ENCODE results near the gene PPP1R14C.
A peak's percentile ranks its signal among the peaks of the same experiment; 100 is the strongest.

Gene PPP1R14C, protein sequence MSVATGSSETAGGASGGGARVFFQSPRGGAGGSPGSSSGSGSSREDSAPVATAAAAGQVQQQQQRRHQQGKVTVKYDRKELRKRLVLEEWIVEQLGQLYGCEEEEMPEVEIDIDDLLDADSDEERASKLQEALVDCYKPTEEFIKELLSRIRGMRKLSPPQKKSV

DNA sequence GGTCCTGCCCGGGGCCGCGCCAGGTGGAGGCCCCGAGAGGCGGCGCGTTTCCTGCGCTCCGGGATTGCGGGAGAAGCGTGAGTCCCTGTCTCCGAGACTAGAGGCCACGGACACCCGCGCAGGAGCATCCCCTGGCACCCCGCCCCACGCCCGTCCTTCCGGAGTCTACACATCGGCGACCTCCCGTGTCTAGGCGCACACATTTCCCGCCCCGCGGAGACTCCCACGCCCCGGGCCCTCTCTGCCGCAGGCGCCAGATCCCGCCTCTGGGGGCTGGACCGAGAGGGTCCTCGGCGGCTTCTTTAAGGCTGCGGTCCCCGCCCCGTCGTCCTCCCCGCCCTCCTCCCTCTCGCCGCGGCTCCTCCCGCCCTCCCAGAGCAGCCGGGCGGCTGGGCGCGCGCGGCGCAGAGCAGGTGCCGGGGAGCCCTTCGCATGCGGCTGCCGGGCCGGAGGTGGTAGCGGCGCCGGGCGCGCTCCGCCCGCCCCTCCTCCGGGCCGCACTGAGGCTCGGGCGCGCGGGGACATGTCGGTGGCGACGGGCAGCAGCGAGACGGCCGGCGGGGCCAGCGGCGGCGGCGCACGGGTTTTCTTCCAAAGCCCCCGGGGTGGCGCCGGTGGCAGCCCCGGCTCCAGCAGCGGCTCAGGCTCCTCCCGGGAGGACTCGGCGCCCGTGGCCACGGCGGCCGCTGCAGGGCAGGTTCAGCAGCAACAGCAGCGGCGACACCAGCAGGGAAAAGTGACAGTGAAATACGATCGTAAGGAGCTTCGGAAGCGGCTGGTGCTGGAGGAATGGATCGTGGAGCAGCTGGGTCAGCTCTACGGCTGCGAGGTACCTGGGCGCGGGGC, at the start of gene PPP1R14C:
Gene PPP1R14C, plus strand, starts transcription at position 375 of the 846 bp plus-strand sequence. Its CDS starts 149 bp downstream, at position 524.
- H3K9ac ChIP-seq (ENCODE audit: insufficient read length, low read depth): peak within 1 kb of the TSS; percentile 36
- H3K9me3 ChIP-seq (ENCODE audit: insufficient read depth, low read length): no peaks in the 10 kb centered on the region
- peak within 1 kb of the TSS; percentile 50 for H3K4me3 ChIP-seq (ENCODE audit: insufficient read length, low read depth)
- TF ChIP-seq ZNF274 (IDR thresholded peaks at IDR 0.05; ENCODE audit: low read depth, low read length) (no peak), SUZ12 (IDR thresholded peaks at IDR 0.05; ENCODE audit: extremely low read depth, insufficient read depth, insufficient read length) (no peak), YY1 (IDR thresholded peaks at IDR 0.05; ENCODE audit: insufficient read depth, insufficient read length) (no peak)
- H3K27me3 ChIP-seq (ENCODE audit: insufficient read depth, insufficient read length): peaks cover 64% of the 10 kb centered on the region
- peak; percentile 13 for DNase-seq (ENCODE audit: low read depth, low spot score)
- no peaks in the 10 kb centered on the region for H3K36me3 ChIP-seq (ENCODE audit: insufficient read depth, insufficient read length, low read length)
- peaks cover 3% of the 10 kb centered on the region for H3K4me1 ChIP-seq (ENCODE audit: insufficient read depth, insufficient read length)

- Histone ChIP-seq H3K9me3 (ENCODE audit: insufficient read depth, low read length) (no peaks in the 10 kb centered on the region), H3K4me1 (ENCODE audit: insufficient read depth, insufficient read length) (peaks cover 2% of the 10 kb centered on the region), H3K4me3 (ENCODE audit: insufficient read length, low read depth) (no peak overlapping the region), H3K27me3 (ENCODE audit: insufficient read depth, insufficient read length) (no peaks in the 10 kb centered on the region), H3K36me3 (ENCODE audit: insufficient read depth, insufficient read length, low read length) (no peaks in the 10 kb centered on the region), H3K9ac (ENCODE audit: insufficient read length, low read depth) (no peak overlapping the region)
- no peak for DNase-seq (ENCODE audit: low read depth, low spot score)
- TF ChIP-seq SUZ12 (IDR thresholded peaks at IDR 0.05; ENCODE audit: extremely low read depth, insufficient read depth, insufficient read length) (no peak), YY1 (IDR thresholded peaks at IDR 0.05; ENCODE audit: insufficient read depth, insufficient read length) (no peak), ZNF274 (IDR thresholded peaks at IDR 0.05; ENCODE audit: low read depth, low read length) (no peak)
Observed at GRCh38 chr6:150093397-150093796, 49.4 kb upstream of the PPP1R14C start.

DNA sequence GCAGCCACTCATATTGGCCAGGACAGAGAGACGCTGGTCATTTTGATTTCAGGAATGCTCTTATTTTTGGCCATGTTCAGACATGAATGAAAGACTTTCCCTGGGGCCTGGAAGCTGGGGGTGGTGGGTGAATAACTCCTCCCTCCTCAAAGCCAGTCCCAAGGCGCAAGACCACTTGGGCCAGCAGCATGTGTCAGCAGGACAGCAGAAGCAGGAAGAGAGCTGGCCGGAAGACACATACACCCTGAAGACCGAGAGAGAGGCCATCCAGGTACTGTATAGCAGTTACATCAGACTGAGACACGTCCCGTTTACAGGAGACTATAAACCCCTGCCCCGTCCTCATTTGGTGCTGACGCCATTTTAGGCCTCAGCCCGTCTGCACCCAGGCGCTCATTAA, 44.7 kb upstream of the PPP1R14C start:
- no peak overlapping the region for H3K4me3 ChIP-seq (ENCODE audit: insufficient read length, low read depth)
- TF ChIP-seq ZNF274 (IDR thresholded peaks at IDR 0.05; ENCODE audit: low read depth, low read length): no peak
- no peak for TF ChIP-seq SUZ12 (IDR thresholded peaks at IDR 0.05; ENCODE audit: extremely low read depth, insufficient read depth, insufficient read length)
- no peak for TF ChIP-seq YY1 (IDR thresholded peaks at IDR 0.05; ENCODE audit: insufficient read depth, insufficient read length)
- no peak for DNase-seq (ENCODE audit: low read depth, low spot score)
- H3K4me1 ChIP-seq (ENCODE audit: insufficient read depth, insufficient read length): peaks cover 2% of the 10 kb centered on the region
- no peak overlapping the region for H3K9ac ChIP-seq (ENCODE audit: insufficient read length, low read depth)
- H3K9me3 ChIP-seq (ENCODE audit: insufficient read depth, low read length): no peaks in the 10 kb centered on the region
- no peaks in the 10 kb centered on the region for H3K36me3 ChIP-seq (ENCODE audit: insufficient read depth, insufficient read length, low read length)
- H3K27me3 ChIP-seq (ENCODE audit: insufficient read depth, insufficient read length): no peaks in the 10 kb centered on the region

GRCh38 chr6:150099546-150099945, 43.3 kb upstream of the PPP1R14C start:
- Histone ChIP-seq H3K4me1 (ENCODE audit: insufficient read depth, insufficient read length) (no peaks in the 10 kb centered on the region), H3K27me3 (ENCODE audit: insufficient read depth, insufficient read length) (no peaks in the 10 kb centered on the region), H3K9me3 (ENCODE audit: insufficient read depth, low read length) (no peaks in the 10 kb centered on the region), H3K36me3 (ENCODE audit: insufficient read depth, insufficient read length, low read length) (no peaks in the 10 kb centered on the region), H3K4me3 (ENCODE audit: insufficient read length, low read depth) (no peak overlapping the region), H3K9ac (ENCODE audit: insufficient read length, low read depth) (no peak overlapping the region)
- TF ChIP-seq SUZ12 (IDR thresholded peaks at IDR 0.05; ENCODE audit: extremely low read depth, insufficient read depth, insufficient read length) (no peak), YY1 (IDR thresholded peaks at IDR 0.05; ENCODE audit: insufficient read depth, insufficient read length) (no peak), ZNF274 (IDR thresholded peaks at IDR 0.05; ENCODE audit: low read depth, low read length) (no peak)
- DNase-seq (ENCODE audit: low read depth, low spot score): no peak

DNA sequence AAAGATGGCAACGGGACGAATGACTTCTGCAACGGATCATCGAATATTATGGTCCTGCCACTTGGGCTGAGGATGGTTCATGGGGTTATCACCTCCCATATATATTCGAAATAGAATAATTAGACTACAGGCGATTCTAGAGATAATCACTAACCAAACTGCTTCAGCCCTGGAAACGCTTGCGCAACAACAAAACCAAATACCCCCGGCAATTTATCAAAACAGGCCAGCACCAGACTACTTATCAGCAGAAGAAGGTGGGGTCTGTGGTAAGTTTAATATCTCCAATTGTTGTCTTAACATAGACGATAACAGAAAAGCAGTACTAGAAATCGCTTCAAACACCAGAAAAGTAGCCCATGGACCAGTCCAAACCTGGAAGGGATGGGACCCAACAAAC, 42.9 kb upstream of the PPP1R14C start:
- H3K9ac ChIP-seq (ENCODE audit: insufficient read length, low read depth): no peak overlapping the region
- TF ChIP-seq ZNF274 (IDR thresholded peaks at IDR 0.05; ENCODE audit: low read depth, low read length) (no peak), YY1 (IDR thresholded peaks at IDR 0.05; ENCODE audit: insufficient read depth, insufficient read length) (no peak)
- H3K9me3 ChIP-seq (ENCODE audit: insufficient read depth, low read length): no peaks in the 10 kb centered on the region
- H3K4me1 ChIP-seq (ENCODE audit: insufficient read depth, insufficient read length): no peaks in the 10 kb centered on the region
- no peak overlapping the region for H3K4me3 ChIP-seq (ENCODE audit: insufficient read length, low read depth)
- H3K36me3 ChIP-seq (ENCODE audit: insufficient read depth, insufficient read length, low read length): no peaks in the 10 kb centered on the region
- no peak for DNase-seq (ENCODE audit: low read depth, low spot score)
- H3K27me3 ChIP-seq (ENCODE audit: insufficient read depth, insufficient read length): no peaks in the 10 kb centered on the region

GRCh38 chr6:150100745-150101144, 42.1 kb upstream of the PPP1R14C start:
- Histone ChIP-seq H3K4me3 (ENCODE audit: insufficient read length, low read depth) (no peak overlapping the region), H3K27me3 (ENCODE audit: insufficient read depth, insufficient read length) (no peaks in the 10 kb centered on the region), H3K9ac (ENCODE audit: insufficient read length, low read depth) (no peak overlapping the region), H3K9me3 (ENCODE audit: insufficient read depth, low read length) (no peaks in the 10 kb centered on the region), H3K36me3 (ENCODE audit: insufficient read depth, insufficient read length, low read length) (no peaks in the 10 kb centered on the region), H3K4me1 (ENCODE audit: insufficient read depth, insufficient read length) (no peaks in the 10 kb centered on the region)
- no peak for TF ChIP-seq SUZ12 (IDR thresholded peaks at IDR 0.05; ENCODE audit: extremely low read depth, insufficient read depth, insufficient read length)
- no peak for TF ChIP-seq YY1 (IDR thresholded peaks at IDR 0.05; ENCODE audit: insufficient read depth, insufficient read length)
- no peak for TF ChIP-seq ZNF274 (IDR thresholded peaks at IDR 0.05; ENCODE audit: low read depth, low read length)
- no peak for DNase-seq (ENCODE audit: low read depth, low spot score)

DNA sequence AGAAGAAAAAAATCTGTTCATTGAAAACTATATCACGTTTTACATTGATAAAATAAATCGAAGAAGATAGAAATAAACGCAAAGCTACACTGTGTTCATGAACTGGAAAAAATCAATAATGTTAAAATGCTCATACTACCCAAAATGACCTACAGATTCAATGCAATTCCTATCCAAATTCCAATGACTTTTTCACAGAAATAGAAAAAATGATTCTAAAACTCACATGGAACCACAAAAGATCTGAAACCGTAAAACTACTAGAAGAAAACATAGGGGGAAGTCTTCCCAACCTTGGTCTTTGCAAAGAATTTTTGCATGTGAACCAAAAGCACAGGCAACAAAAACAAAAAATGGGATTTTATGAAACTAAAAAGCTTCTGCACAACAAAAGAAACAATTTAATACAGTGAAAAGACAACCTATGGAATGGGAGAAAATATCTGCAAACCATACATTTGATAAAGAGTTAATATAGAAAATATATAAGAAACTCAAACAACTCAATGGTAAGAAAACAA, 40.0 kb upstream of the PPP1R14C start:
- no peaks in the 10 kb centered on the region for H3K9me3 ChIP-seq (ENCODE audit: insufficient read depth, low read length)
- no peaks in the 10 kb centered on the region for H3K4me1 ChIP-seq (ENCODE audit: insufficient read depth, insufficient read length)
- H3K9ac ChIP-seq (ENCODE audit: insufficient read length, low read depth): no peak overlapping the region
- H3K4me3 ChIP-seq (ENCODE audit: insufficient read length, low read depth): no peak overlapping the region
- TF ChIP-seq SUZ12 (IDR thresholded peaks at IDR 0.05; ENCODE audit: extremely low read depth, insufficient read depth, insufficient read length) (no peak), YY1 (IDR thresholded peaks at IDR 0.05; ENCODE audit: insufficient read depth, insufficient read length) (no peak), ZNF274 (IDR thresholded peaks at IDR 0.05; ENCODE audit: low read depth, low read length) (no peak)
- H3K36me3 ChIP-seq (ENCODE audit: insufficient read depth, insufficient read length, low read length): no peaks in the 10 kb centered on the region
- DNase-seq (ENCODE audit: low read depth, low spot score): no peak
- no peaks in the 10 kb centered on the region for H3K27me3 ChIP-seq (ENCODE audit: insufficient read depth, insufficient read length)
